Measurements from ENCODE around the gene PHF2.

DNA sequence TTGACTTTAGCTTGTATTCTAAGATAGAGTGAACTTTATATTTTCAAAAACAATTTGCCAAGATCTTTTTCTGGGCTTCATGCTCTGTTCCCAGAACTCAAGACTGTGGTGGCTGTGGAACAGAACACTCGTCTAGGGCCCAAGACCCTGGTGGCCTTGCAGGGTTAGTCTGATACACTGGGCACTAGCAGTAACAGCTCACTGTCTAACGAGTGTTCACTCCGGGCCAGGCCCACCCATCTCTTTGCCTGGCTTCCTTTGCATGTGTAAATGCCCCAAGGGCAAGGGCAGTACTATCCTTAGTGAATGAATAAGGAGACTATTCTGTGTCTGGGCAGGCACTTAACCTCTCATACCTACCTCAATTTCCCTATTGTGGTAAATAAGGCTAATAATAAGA is 47.4 kb downstream of the PHF2 start:
- TF ChIP-seq, protein P1, sequence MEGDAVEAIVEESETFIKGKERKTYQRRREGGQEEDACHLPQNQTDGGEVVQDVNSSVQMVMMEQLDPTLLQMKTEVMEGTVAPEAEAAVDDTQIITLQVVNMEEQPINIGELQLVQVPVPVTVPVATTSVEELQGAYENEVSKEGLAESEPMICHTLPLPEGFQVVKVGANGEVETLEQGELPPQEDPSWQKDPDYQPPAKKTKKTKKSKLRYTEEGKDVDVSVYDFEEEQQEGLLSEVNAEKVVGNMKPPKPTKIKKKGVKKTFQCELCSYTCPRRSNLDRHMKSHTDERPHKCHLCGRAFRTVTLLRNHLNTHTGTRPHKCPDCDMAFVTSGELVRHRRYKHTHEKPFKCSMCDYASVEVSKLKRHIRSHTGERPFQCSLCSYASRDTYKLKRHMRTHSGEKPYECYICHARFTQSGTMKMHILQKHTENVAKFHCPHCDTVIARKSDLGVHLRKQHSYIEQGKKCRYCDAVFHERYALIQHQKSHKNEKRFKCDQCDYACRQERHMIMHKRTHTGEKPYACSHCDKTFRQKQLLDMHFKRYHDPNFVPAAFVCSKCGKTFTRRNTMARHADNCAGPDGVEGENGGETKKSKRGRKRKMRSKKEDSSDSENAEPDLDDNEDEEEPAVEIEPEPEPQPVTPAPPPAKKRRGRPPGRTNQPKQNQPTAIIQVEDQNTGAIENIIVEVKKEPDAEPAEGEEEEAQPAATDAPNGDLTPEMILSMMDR (conservative IDR thresholded peaks at IDR 0.05; ENCODE audit: low read depth, low read length), result no peak
- TF ChIP-seq POLR2A (IDR thresholded peaks at IDR 0.05; ENCODE audit: low read depth, low read length) (no peak), SMC3 (IDR thresholded peaks at IDR 0.05; ENCODE audit: low read depth, low read length) (no peak)
